ENCODE data around the gene NAA10. TPM values are rescaled to one million over a fixed set of nuclear protein-coding genes. Genes with fewer than 3 reads are reported as not detected.
"Not testable (repeated sequence)": the region's sequence is repeated elsewhere in the genome, so short reads cannot be mapped to it uniquely, and the experiment has no call there.

The NAA10 gene
- 83.7 TPM for total RNA-seq

- no peak for DNase-seq (ENCODE audit: low spot score)
Measured at GRCh38 chrX:153934762-153935325, at the start of gene NAA10. Gene NAA10 (minus strand): TSS chrX:153935037. CDS start chrX:153934904, 133 bp downstream.

GRCh38 chrX:153983321-153983801 lies 48.5 kb upstream of the NAA10 start:
- no peak for DNase-seq (ENCODE audit: low spot score)

- no peak for DNase-seq (ENCODE audit: low spot score)
Measured at GRCh38 chrX:153981771-153982533, 47.1 kb upstream of the NAA10 start.

GRCh38 chrX:153981231-153981630 lies 46.4 kb upstream of the NAA10 start:
- DNase-seq (ENCODE audit: low spot score), result no peak

- DNase-seq (ENCODE audit: low spot score), result not testable (repeated sequence)
Measured at GRCh38 chrX:153980394-153980793, 45.6 kb upstream of the NAA10 start.

- no peak for DNase-seq (ENCODE audit: low spot score)
Measured at GRCh38 chrX:153974726-153975286, 40.0 kb upstream of the NAA10 start.

- no peak for DNase-seq (ENCODE audit: low spot score)
Measured at GRCh38 chrX:153974003-153974725, 39.3 kb upstream of the NAA10 start.

- no peak for DNase-seq (ENCODE audit: low spot score)
Measured at GRCh38 chrX:153973127-153974002, 38.5 kb upstream of the NAA10 start.

GRCh38 chrX:153972368-153973126 lies 37.7 kb upstream of the NAA10 start, which contains the start of gene TMEM187:
Gene TMEM187 (plus strand): TSS chrX:153972754. CDS start chrX:153982063, 9,309 bp downstream.
- peak; percentile 90 for DNase-seq (ENCODE audit: low spot score)

GRCh38 chrX:153971450-153972367 lies 36.9 kb upstream of the NAA10 start, which contains the start of gene HCFC1:
Gene HCFC1 (minus strand): TSS chrX:153971818. CDS start chrX:153970840, 978 bp downstream.
- DNase-seq (ENCODE audit: low spot score), result peak; percentile 95

- DNase-seq (ENCODE audit: low spot score), result peak; percentile 94
Measured at GRCh38 chrX:153971124-153971449, 36.2 kb upstream of the NAA10 start.

GRCh38 chrX:153970357-153971123 lies 35.7 kb upstream of the NAA10 start:
- DNase-seq (ENCODE audit: low spot score), result peak; percentile 73

GRCh38 chrX:153969904-153970356 lies 35.1 kb upstream of the NAA10 start:
- no peak for DNase-seq (ENCODE audit: low spot score)

GRCh38 chrX:153969125-153969903 lies 34.5 kb upstream of the NAA10 start:
- no peak for DNase-seq (ENCODE audit: low spot score)

GRCh38 chrX:153968754-153969124 lies 33.9 kb upstream of the NAA10 start:
- no peak for DNase-seq (ENCODE audit: low spot score)

- DNase-seq (ENCODE audit: low spot score), result no peak
Measured at GRCh38 chrX:153968255-153968654, 33.4 kb upstream of the NAA10 start.

GRCh38 chrX:153967536-153968224 lies 32.8 kb upstream of the NAA10 start:
- DNase-seq (ENCODE audit: low spot score), result no peak
